ENCODE data around the gene ULK1.
"Not testable (repeated sequence)": the region's sequence is repeated elsewhere in the genome, so short reads cannot be mapped to it uniquely, and the experiment has no call there.

DNA sequence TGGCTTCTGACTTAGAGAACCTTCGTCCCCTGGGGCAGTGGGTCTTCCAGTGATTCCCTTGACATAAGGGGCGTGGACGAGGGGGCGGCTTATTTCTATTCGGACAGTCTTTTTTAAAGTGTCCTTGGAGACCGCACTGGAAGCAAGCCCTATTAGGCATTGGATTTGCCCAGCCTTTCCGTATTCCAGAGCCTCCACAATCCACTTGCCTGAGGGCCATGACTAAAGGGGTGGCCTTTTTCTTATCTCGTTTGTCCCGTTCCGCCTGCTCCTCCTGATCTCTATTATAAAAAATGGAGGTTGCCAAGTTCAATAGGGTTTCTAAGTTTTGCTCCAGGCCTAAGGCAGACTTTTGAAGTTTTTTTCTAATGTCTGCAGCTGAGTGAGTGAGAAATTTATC lies 17.2 kb upstream of the ULK1 start:
- TF ChIP-seq CTCF, POLR2A (IDR thresholded peaks at IDR 0.05): not testable (repeated sequence)

All from ovary (tissue), 3 donors.